Gastrocnemius medialis (tissue), 4 donors: ENCODE data around the gene PALS2.

Experiments used
- CTCF ChIP-seq, 5 experiments: fragments of 450-650 bp in 3 of 5; fragments of 200-600 bp in 2 of 5; sonication (generic) in 2 of 5; IDR thresholded peaks in 4 of 5; conservative IDR thresholded peaks in 1 of 5; 1 replicate in 4 of 5; 2 replicates in 1 of 5; pipeline ENCODE4 v1.5.1; 2016 to 2019; ENCODE audit warnings: antibody characterized with exemption in 5 of 5, mild to moderate bottlenecking in 3 of 5, moderate library complexity in 3 of 5
- POLR2A ChIP-seq, 2 donors: fragments of 450-650 bp; IDR thresholded peaks; one replicate each; pipeline ENCODE4 v1.6.1; 2017; ENCODE audit warnings: antibody characterized with exemption in 2 of 2, mild to moderate bottlenecking in 2 of 2, moderate library complexity in 2 of 2

GRCh38 chr7:24597014-24597413, 23.8 kb downstream of the PALS2 start:
- no peak for TF ChIP-seq POLR2A (IDR thresholded peaks at IDR 0.05)
- TF ChIP-seq CTCF (IDR thresholded peaks at IDR 0.05 in 4 of 5, conservative IDR thresholded peaks at IDR 0.05 in 1 of 5), result no peak
